ENCODE measurements around the gene LAMC1.

- TF ChIP-seq POLR2A (IDR thresholded peaks at IDR 0.05; ENCODE audit: borderline replicate concordance, extremely low read depth, insufficient read depth, insufficient read length) (no peak), RAD21 (IDR thresholded peaks at IDR 0.05; ENCODE audit: low read depth) (no peak), MAX (IDR thresholded peaks at IDR 0.05) (no peak), CTCF (IDR thresholded peaks at IDR 0.05 in 2 of 3, conservative IDR thresholded peaks at IDR 0.05 in 1 of 3; ENCODE audit: borderline replicate concordance in 1 of 3, insufficient read depth in 1 of 3, low read depth in 2 of 3, low read length in 2 of 3) (no peak), REST (IDR thresholded peaks at IDR 0.05; ENCODE audit: low read depth) (no peak)
These were observed 28.3 kb downstream of the LAMC1 start for GRCh38 chr1:183051546-183051945.

Measured in HCT116 (cell line).